NOMO-1 (cell line): ENCODE data around the gene GLTPD2.

Experiments
- DNase-seq, 2 experiments: peaks; one replicate each; lab custom pipeline; 2025; ENCODE audit not compliant: unreplicated experiment in 2 of 2; lab: John Stamatoyannopoulos, UW

GLTPD2 gene

DNA sequence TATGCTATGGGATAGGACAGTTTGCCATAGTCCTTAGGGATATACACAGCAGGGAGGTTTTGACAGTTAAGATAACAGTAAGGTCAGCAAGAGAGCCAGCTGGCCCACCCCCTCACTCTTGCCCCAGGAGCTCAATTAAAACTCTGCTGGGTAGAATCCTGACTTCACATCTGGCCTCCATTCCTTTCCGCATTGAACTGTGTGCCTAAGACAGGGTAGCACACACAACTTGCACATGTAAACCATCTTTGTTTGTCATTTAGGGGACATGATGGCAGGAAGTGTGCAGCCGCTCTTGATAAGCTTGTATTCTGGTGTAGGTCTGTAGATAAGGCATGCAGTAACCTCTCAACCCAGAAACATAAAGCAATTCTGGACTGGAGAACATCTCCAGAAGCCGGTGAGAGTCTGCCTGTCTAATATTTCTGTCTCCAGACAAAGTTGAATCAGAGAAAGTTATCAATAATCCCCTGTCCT, 49.6 kb downstream of the GLTPD2 start:
- DNase-seq: no peak

DNA sequence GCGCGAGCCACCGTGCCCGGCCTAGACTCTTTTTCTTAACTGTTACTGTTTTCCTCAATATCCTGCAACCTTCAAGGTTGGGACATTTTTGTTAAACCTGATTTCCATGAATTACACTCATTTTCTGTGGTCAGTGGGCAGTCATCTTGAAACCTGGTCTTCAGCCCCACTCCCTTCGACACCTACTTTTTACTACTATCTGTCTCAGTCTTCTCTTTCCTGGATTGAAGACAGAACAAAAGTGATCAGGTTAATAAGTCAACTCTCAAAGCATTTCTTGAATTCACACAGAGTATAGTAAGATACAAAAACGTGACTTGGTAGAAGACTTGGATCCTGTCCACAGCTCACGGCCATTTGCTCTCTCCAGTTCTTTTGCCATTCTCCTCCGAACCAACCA, 50.5 kb downstream of the GLTPD2 start:
- DNase-seq: no peak
